ENCODE measurements around the gene STKLD1. TPM values are rescaled to one million over a fixed set of nuclear protein-coding genes. Genes with fewer than 3 reads are reported as not detected.
A peak's percentile ranks its signal among the peaks of the same experiment; 100 is the strongest.

Gene STKLD1
- total and polyA plus RNA-seq, 9 of the 15 experiments (the other 6 are each of a cell fraction or from before 2014, with no cell fraction given) = 0.10 to 0.65 (median 0.33) TPM; not detected in 2

- TF ChIP-seq HMGN3 (IDR thresholded peaks at IDR 0.05; ENCODE audit: borderline replicate concordance, extremely low read depth, insufficient read length, low read depth, low read length) (peak; percentile 29), ZNF121 (CRISPR knock-in tag; conservative IDR thresholded peaks at IDR 0.05) (no peak), NEUROD1 (IDR thresholded peaks at IDR 0.05; ENCODE audit: borderline replicate concordance, low read depth, low read length, partially characterized antibody) (peak; percentile 44), SMAD2 (IDR thresholded peaks at IDR 0.05; ENCODE audit: low read depth, low read length) (no peak), THRB (CRISPR knock-in tag; conservative IDR thresholded peaks at IDR 0.05) (peak; percentile 91; the same call in 1 of the 2 replicates), TGIF2 (CRISPR knock-in tag; IDR thresholded peaks at IDR 0.05) (peak; percentile 18; the same call in 1 of the 2 replicates), HDGF (IDR thresholded peaks at IDR 0.05) (peak; percentile 50; the same call in 1 of the 2 replicates), TCFL5 (CRISPR knock-in tag; conservative IDR thresholded peaks at IDR 0.05) (no peak), ZNF764 (CRISPR knock-in tag; IDR thresholded peaks at IDR 0.05; ENCODE audit: low read depth) (peak; percentile 100), RNF219 (CRISPR knock-in tag; IDR thresholded peaks at IDR 0.05) (no peak), TRIM28 (IDR thresholded peaks at IDR 0.05) (peak; percentile 88), ZNF431 (CRISPR knock-in tag; IDR thresholded peaks at IDR 0.05) (0 out of 2 replicates have a peak, but pooled peaks have one; percentile 43), SMC3 (conservative IDR thresholded peaks at IDR 0.05; ENCODE audit: insufficient read depth, low read depth, low read length) (peak; percentile 38; the same call in 1 of the 2 replicates), RBFOX2 (IDR thresholded peaks at IDR 0.05; ENCODE audit: low read depth, low read length) (peak; percentile 65), RAD21 (CRISPR knock-in tag; conservative IDR thresholded peaks at IDR 0.05 in 1 of 2, IDR thresholded peaks at IDR 0.05 in 1 of 2) (peak; percentile 45 to 56), CC2D1A (IDR thresholded peaks at IDR 0.05) (peak; percentile 27; the same call in 1 of the 2 replicates), SMARCE1 (IDR thresholded peaks at IDR 0.05) (peak; percentile 21; the same call in 1 of the 2 replicates), ETS1 (conservative IDR thresholded peaks at IDR 0.05; ENCODE audit: control insufficient read depth, low read depth, low read length) (0 out of 2 replicates have a peak, but pooled peaks have one; percentile 11), NFIC (IDR thresholded peaks at IDR 0.05) (peak; percentile 6; the same call in 1 of the 2 replicates), MAX (CRISPR knock-in tag; IDR thresholded peaks at IDR 0.05) (0 out of 2 replicates have a peak, but pooled peaks have one; percentile 30), ZNF232 (CRISPR knock-in tag; IDR thresholded peaks at IDR 0.05) (no peak), GTF2F1 (IDR thresholded peaks at IDR 0.05; ENCODE audit: low read depth, low read length) (0 out of 2 replicates have a peak, but pooled peaks have one; percentile 16)
These were observed 24.1 kb upstream of the STKLD1 start (continued) for GRCh38 chr9:133351908-133352634.

Data from K562 (cell line).